ENCODE data around the gene ALDH4A1.

Gene ALDH4A1

DNA sequence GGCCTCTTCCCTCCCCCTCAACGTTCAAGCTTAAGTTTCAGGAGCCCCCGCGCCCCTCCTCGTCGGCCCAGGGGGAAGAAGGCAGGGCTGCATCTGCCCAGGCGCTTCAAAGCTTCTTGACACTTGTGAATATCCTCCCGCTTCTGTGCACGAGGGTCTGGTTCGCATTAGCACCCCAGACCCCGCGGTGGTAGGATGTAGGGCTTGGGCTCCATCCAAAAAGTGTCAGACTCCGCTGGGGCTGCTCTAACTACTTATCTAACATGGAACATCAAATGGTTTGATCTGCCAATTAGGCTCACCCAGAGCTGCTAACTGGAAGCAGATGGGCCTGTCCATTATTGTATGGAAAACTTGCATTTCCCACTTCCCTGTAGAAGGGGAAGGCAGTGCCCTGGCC is 71.8 kb downstream of the ALDH4A1 start:
- TF ChIP-seq, protein P1, sequence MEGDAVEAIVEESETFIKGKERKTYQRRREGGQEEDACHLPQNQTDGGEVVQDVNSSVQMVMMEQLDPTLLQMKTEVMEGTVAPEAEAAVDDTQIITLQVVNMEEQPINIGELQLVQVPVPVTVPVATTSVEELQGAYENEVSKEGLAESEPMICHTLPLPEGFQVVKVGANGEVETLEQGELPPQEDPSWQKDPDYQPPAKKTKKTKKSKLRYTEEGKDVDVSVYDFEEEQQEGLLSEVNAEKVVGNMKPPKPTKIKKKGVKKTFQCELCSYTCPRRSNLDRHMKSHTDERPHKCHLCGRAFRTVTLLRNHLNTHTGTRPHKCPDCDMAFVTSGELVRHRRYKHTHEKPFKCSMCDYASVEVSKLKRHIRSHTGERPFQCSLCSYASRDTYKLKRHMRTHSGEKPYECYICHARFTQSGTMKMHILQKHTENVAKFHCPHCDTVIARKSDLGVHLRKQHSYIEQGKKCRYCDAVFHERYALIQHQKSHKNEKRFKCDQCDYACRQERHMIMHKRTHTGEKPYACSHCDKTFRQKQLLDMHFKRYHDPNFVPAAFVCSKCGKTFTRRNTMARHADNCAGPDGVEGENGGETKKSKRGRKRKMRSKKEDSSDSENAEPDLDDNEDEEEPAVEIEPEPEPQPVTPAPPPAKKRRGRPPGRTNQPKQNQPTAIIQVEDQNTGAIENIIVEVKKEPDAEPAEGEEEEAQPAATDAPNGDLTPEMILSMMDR (IDR thresholded peaks at IDR 0.05; ENCODE audit: extremely low read depth, insufficient read depth, missing control alignments) = no peak
- in situ Hi-C loops (cut with MboI; ENCODE audit: low pct_unique_long_range_greater_than_20kb, low sequenced_read_pairs, unreplicated experiment) = no loop called here

DNA sequence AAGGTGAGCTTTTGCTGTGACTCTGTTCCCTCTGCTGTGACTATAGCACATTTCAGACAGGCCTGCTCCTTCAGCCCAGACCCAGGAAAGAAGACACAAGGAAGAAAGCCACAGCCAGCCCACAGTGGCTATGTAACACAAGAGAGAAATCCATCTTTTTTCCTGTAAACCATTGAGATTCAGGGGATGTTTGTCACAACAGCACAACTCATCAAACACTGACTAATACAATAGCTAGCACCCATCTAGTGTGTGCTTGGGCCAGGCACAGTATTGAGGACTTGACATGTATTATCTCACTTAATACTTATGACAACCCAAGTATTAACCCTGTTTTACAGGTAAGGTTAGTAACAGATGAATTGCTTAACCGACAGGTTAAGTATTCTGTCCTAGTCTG is 72.7 kb downstream of the ALDH4A1 start:
- no peak for DNase-seq (ENCODE audit: low spot score)
- in situ Hi-C loops (cut with MboI; ENCODE audit: low pct_unique_long_range_greater_than_20kb, low sequenced_read_pairs, unreplicated experiment) = loop anchor here (10.0 kb wide), 1 partner anchor 235 kb away; no protein-coding TSS in a partner anchor
- TF ChIP-seq, protein P1 (IDR thresholded peaks at IDR 0.05; ENCODE audit: extremely low read depth, insufficient read depth, missing control alignments) = no peak

More for the DNA sequence above, 71.8 kb downstream of the ALDH4A1 start:
- DNase-seq (ENCODE audit: low spot score) = no peak

DNA sequence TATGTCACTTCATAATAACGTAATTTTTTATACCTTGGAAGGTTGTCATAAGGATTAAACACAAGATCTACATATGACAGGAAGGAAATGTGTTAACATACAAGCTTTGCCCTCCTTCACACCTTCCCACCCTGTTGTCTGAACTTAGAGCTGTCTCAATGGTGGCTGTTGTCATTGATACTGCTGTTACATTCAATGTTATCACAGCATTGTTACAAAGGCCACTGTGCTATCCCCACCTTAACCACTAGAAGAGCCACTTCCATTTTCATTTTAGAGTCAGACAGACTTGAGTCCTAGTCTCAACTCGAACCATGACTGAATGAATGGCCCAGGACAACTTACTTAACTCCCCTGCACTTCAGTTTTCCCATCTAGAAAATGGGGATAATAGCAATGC is 74.1 kb downstream of the ALDH4A1 start:
- TF ChIP-seq, protein P1 (IDR thresholded peaks at IDR 0.05; ENCODE audit: extremely low read depth, insufficient read depth, missing control alignments) = no peak
- in situ Hi-C loops (cut with MboI; ENCODE audit: low pct_unique_long_range_greater_than_20kb, low sequenced_read_pairs, unreplicated experiment) = loop anchor here (10.0 kb wide), 1 partner anchor 233 kb away; no protein-coding TSS in a partner anchor
- DNase-seq (ENCODE audit: low spot score) = no peak

DNA sequence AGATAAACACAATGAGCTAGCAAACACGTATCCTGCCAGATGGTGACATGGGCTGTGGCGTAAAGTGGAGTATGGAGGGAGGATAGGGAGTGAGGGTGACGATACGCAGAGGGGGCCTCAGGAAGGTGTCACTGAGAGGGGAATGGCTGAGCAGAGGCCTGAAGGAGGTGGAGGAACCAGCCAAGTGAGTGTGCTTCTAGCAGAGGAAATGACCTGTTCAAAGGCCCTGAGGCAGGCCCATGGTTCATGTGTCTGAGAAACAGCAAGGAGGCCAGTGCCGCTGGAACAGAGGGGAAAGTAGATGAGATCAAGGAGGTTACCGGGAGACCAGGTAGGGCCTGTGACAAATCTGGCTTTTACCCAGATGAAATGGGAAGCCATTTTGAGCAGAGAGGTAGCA is 78.9 kb downstream of the ALDH4A1 start:
- TF ChIP-seq, protein P1 (IDR thresholded peaks at IDR 0.05; ENCODE audit: extremely low read depth, insufficient read depth, missing control alignments) = no peak
- DNase-seq (ENCODE audit: low spot score) = no peak
- in situ Hi-C loops (cut with MboI; ENCODE audit: low pct_unique_long_range_greater_than_20kb, low sequenced_read_pairs, unreplicated experiment) = loop anchor here (10.0 kb wide), 1 partner anchor 229 kb away; no protein-coding TSS in a partner anchor
